K562 (cell line): ENCODE measurements around the gene PDE6H.

Experiments used
- CTCF ChIP-seq, 3 experiments: IDR thresholded peaks in 2 of 3; conservative IDR thresholded peaks in 1 of 3; 2 replicates each; pipeline ENCODE4 v1.5.1; 2011 to 2012; ENCODE audit warnings: low read length in 3 of 3, mild to moderate bottlenecking in 3 of 3, control low read depth in 2 of 3, improper control_type of control experiment in 1 of 3, inconsistent platforms in 1 of 3, low read depth in 1 of 3, mixed read lengths in 1 of 3, moderate library complexity in 1 of 3; ENCODE audit not compliant: insufficient read depth in 2 of 3
- MAX ChIP-seq: sonication (generic); formaldehyde crosslinking; IDR thresholded peaks from 2 replicates; pipeline ENCODE4 v1.9.0; 2022; ENCODE audit warnings: mild to moderate bottlenecking, missing genetic modification reagents
- NFIC ChIP-seq: fragments of 450-650 bp; IDR thresholded peaks from 2 replicates; pipeline ENCODE4 v1.6.1; 2017; ENCODE audit warnings: mild to moderate bottlenecking, inconsistent platforms
- VEZF1 ChIP-seq: fragments of 200-800 bp; sonication (Bioruptor generic); IDR thresholded peaks from 2 replicates; pipeline ENCODE4 v1.6.1; 2017; ENCODE audit warnings: missing genetic modification characterization, missing compliant biosample characterization
- ZNF274 ChIP-seq: IDR thresholded peaks from 2 replicates; pipeline ENCODE4 v1.6.1; 2011; ENCODE audit warnings: low read depth, mild to moderate bottlenecking, low read length, moderate library complexity, borderline replicate concordance

DNA sequence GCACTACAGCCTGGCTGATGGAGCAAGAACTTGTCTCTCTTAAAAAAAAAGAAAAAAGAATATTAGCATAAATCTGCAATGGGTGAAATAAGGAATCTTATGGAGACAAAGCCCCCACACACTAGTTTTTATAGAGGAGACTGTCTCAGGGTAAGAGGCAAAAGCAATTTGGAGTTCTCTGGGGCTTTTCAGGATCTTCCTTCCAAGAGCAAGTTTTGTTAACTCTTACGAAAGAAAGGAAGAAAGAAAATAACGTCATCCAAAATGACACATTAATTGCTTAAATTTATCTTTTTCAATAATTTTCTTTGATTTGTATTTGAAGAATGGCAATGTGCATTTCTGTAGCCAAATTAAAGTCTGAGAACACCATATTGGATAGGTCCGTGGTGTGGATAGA lies 3.8 kb downstream of the PDE6H start:
- TF ChIP-seq ZNF274 (no peak), CTCF (IDR thresholded peaks at IDR 0.05 in 2 of 3, conservative IDR thresholded peaks at IDR 0.05 in 1 of 3; ENCODE audit: insufficient read depth in 2 of 3, low read depth in 1 of 3, low read length in 3 of 3) (no peak), MAX (CRISPR knock-in tag) (no peak), NFIC (no peak), VEZF1 (CRISPR knock-in tag) (no peak)
